RWPE2 (cell line): ENCODE results near the gene STX1A.

ENCODE experiments used
- ATAC-seq: fragments of 200-7000 bp; cut with Tn5 transposase; 3 replicates; pipeline ENCODE4 v1.9.1; 2021; ENCODE audit warnings: low read depth
- DNase-seq: peaks from one replicate; pipeline ENCODE4 v3.0.0-alpha.2; 2020; ENCODE audit warnings: low spot score
- H3K27ac ChIP-seq: fragments of 450-650 bp; 2 replicates; pipeline ENCODE4 v1.5.1; 2017; ENCODE audit warnings: mild to moderate bottlenecking; ENCODE audit not compliant: poor library complexity, severe bottlenecking
- H3K27me3 ChIP-seq: fragments of 250-450 bp; sonication (Bioruptor Pico); 2 replicates; pipeline ENCODE4 v1.5.1; 2021; ENCODE audit warnings: mild to moderate bottlenecking, moderate library complexity; ENCODE audit not compliant: insufficient read depth, poor library complexity, severe bottlenecking
- H3K36me3 ChIP-seq: fragments of 250-450 bp; sonication (Bioruptor Pico); 2 replicates; pipeline ENCODE4 v1.5.1; 2020; ENCODE audit warnings: low read depth, mild to moderate bottlenecking, moderate library complexity
- H3K4me1 ChIP-seq: fragments of 250-450 bp; sonication (Bioruptor Pico); 2 replicates; pipeline ENCODE4 v1.5.1; 2021; ENCODE audit warnings: mild to moderate bottlenecking, moderate library complexity; ENCODE audit not compliant: insufficient read depth, poor library complexity, severe bottlenecking
- H3K4me3 ChIP-seq: fragments of 250-450 bp; sonication (Bioruptor Pico); 2 replicates; pipeline ENCODE4 v1.5.1; 2021; ENCODE audit warnings: mild to moderate bottlenecking, moderate library complexity; ENCODE audit not compliant: severe bottlenecking
- H3K9me3 ChIP-seq: fragments of 250-450 bp; sonication (Bioruptor Pico); 2 replicates; pipeline ENCODE4 v1.5.1; 2021; ENCODE audit warnings: mild to moderate bottlenecking, moderate library complexity; ENCODE audit not compliant: severe bottlenecking
- CTCF ChIP-seq: fragments of 450-650 bp; IDR thresholded peaks from one replicate; pipeline ENCODE4 v1.5.1; 2017; ENCODE audit warnings: mild to moderate bottlenecking, moderate library complexity; ENCODE audit not compliant: poor library complexity, severe bottlenecking

The STX1A gene

GRCh38 chr7:73718905-73719805 is at the start of gene STX1A:
TSS of gene STX1A (minus strand) at chr7:73719669. CDS start at chr7:73719631, 38 bp downstream.
- H3K4me1 ChIP-seq, result peaks cover 28% of the 10 kb centered on the region
- TF ChIP-seq CTCF, result no peak
- peak; percentile 22; the same call in 1 of the 3 replicates for ATAC-seq
- H3K27ac ChIP-seq, result peak within 1 kb of the TSS; percentile 66
- peaks cover 19% of the 10 kb centered on the region; the same call in 1 of the 2 replicates for H3K36me3 ChIP-seq
- no peaks in the 10 kb centered on the region for H3K27me3 ChIP-seq
- H3K9me3 ChIP-seq, result no peaks in the 10 kb centered on the region
- H3K4me3 ChIP-seq, result peak within 1 kb of the TSS; percentile 95
- no peak for DNase-seq

- DNase-seq (no peak), ATAC-seq (no peak)
- Histone ChIP-seq H3K36me3 (no peaks in the 10 kb centered on the region), H3K9me3 (no peaks in the 10 kb centered on the region), H3K4me3 (no peak overlapping the region), H3K27ac (no peak overlapping the region), H3K27me3 (peaks cover 14% of the 10 kb centered on the region), H3K4me1 (no peaks in the 10 kb centered on the region)
- no peak for TF ChIP-seq CTCF
Measured at GRCh38 chr7:73768641-73769480, 49.4 kb upstream of the STX1A start.

GRCh38 chr7:73766556-73767229 is 47.2 kb upstream of the STX1A start:
- H3K36me3 ChIP-seq, result no peaks in the 10 kb centered on the region
- DNase-seq (no peak), ATAC-seq (no peak)
- no peak overlapping the region for H3K4me3 ChIP-seq
- H3K9me3 ChIP-seq, result no peaks in the 10 kb centered on the region
- no peak for TF ChIP-seq CTCF
- no peak overlapping the region for H3K27ac ChIP-seq
- H3K4me1 ChIP-seq, result no peaks in the 10 kb centered on the region
- H3K27me3 ChIP-seq, result peaks cover 14% of the 10 kb centered on the region

- no peak for TF ChIP-seq CTCF
- ATAC-seq, result no peak
- H3K4me3 ChIP-seq, result no peak overlapping the region
Measured at GRCh38 chr7:73762659-73762999, 43.2 kb upstream of the STX1A start.

More at GRCh38 chr7:73762659-73762999, 43.2 kb upstream of the STX1A start:
- DNase-seq, result no peak
- H3K27me3 ChIP-seq, result no peaks in the 10 kb centered on the region
- no peaks in the 10 kb centered on the region for H3K4me1 ChIP-seq
- no peak overlapping the region for H3K27ac ChIP-seq
- no peaks in the 10 kb centered on the region for H3K36me3 ChIP-seq
- H3K9me3 ChIP-seq, result no peaks in the 10 kb centered on the region
